Eye (tissue), 1 donor: ENCODE results near the gene ZSWIM1.
"Not testable (repeated sequence)": the region's sequence is repeated elsewhere in the genome, so short reads cannot be mapped to it uniquely, and the experiment has no call there.

Source experiments
- DNase-seq: peaks from one replicate; pipeline ENCODE4 v3.0.0-alpha.2; 2015

ZSWIM1 gene

GRCh38 chr20:45909817-45910669, 29.0 kb downstream of the ZSWIM1 start:
- DNase-seq: no peak

DNA sequence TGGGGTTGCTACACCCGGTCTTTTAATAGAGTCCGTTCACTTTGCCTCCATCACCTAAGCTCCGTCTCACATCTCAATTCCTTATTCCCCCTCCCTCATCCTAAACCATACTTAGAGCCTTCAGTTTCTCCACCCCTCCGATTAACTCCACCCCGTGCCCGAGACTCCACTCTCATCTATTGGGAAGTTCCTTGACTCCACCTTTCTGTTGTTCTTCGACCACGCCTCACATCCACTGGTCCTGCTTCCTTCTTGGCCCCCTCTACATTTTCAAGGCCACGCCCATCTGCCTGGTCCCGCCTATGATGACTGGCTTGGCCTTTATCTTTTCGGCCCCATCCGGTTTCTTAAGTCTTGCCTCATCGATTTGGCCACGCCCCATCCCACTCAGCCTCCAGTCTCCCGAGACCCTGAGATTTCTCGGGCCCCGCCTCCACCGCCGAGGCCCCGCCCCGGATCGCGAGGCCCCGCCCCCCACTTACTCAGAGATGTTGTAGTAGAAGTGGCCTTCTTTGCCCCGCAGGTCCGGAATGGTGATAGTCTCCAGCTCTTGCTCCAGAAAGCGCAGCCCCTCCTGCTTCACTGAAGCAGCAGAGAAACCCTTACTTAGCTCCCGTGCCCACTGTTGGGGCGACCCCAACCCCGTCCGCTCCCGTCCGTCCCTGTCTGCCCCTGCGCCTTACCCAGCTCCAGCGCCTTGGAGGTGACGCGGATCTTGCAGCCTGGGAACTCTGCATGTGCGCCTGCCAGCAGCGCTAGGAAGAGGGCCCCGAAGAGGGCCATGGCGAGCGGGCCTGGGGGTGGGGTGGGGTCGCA, 29.9 kb downstream of the ZSWIM1 start:
- DNase-seq: peak; percentile 99

GRCh38 chr20:45911486-45912343, 30.7 kb downstream of the ZSWIM1 start, which contains the start of gene PLTP:
PLTP (minus strand) TSS chr20:45912155; CDS start chr20:45911452, 703 bp downstream.
- peak; percentile 87 for DNase-seq

GRCh38 chr20:45912344-45912682, 31.3 kb downstream of the ZSWIM1 start:
- DNase-seq: no peak

- DNase-seq: no peak
Measured at GRCh38 chr20:45913116-45913515, 32.1 kb downstream of the ZSWIM1 start.

GRCh38 chr20:45917790-45918141, 36.7 kb downstream of the ZSWIM1 start:
- DNase-seq: peak; percentile 39

DNA sequence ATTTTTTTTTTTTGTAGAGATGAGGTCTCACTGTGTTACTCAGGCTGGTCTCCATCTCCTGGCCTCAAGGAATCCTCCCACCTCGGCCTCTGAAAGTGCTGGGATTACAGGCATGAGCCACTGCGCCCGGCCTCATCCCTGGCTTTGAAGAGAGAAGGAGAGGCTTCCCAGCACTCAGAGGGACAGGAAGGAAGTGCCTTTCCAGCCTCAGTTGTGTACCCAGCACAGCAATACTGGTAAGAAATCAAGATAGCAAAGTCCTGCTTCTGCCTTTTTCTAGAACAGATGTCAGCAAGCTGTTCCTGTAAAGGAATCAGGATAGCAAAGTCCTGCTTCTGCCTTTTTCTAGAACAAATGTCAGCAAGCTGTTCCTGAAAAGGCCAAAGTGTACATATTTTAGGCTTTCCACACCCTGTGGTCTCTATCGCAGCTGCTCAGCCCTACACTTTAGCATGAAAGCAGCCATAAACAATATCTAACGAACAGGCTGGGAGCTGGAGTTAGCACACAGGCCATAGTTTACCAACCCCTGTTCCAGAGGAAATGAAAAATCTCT, 37.2 kb downstream of the ZSWIM1 start:
- DNase-seq: no peak

- no peak for DNase-seq
Measured at GRCh38 chr20:45918779-45919537, 37.9 kb downstream of the ZSWIM1 start.

- DNase-seq: peak; percentile 59
Measured at GRCh38 chr20:45919542-45920399, 38.7 kb downstream of the ZSWIM1 start.

GRCh38 chr20:45920462-45921336, 39.7 kb downstream of the ZSWIM1 start:
- DNase-seq: no peak

DNA sequence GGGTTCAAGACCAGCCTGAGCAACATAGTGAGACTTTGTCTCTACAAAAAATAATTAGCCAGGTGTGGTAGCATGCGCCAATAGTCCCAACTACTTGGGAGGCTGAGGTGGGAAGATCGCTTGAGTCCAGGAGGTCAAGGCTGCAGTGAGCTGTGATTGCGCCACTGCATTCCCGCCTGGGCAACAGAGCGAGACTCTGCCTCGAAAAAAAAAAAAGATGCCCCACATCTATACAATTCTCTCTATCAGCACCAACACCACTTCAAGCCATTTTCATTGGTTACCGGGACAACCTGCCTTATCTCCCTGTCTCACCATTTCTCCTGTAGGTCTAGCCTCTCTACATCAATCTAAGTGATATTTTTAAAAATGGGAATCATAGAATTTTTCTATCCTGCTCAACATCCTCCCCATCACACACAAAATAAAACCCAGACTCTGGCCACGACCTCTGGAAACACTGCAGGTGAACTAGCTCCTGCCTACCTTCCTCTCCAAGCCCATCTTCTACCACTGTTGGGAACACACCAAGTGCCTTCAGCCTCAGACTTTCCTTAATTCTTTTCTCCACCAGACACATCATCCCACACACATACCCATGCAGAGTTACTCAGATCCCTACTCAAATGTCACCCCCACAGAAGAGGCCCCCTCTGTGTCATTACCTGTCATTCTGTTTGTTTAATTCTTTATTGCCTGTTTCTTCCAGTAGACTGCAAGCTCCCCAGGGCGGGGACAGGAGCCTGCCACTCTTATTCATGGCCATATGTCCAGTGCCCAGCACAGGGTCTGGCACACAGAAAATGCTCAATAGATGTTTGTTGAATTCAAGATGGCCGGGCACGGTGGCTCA, 40.5 kb downstream of the ZSWIM1 start:
- DNase-seq: no peak

DNA sequence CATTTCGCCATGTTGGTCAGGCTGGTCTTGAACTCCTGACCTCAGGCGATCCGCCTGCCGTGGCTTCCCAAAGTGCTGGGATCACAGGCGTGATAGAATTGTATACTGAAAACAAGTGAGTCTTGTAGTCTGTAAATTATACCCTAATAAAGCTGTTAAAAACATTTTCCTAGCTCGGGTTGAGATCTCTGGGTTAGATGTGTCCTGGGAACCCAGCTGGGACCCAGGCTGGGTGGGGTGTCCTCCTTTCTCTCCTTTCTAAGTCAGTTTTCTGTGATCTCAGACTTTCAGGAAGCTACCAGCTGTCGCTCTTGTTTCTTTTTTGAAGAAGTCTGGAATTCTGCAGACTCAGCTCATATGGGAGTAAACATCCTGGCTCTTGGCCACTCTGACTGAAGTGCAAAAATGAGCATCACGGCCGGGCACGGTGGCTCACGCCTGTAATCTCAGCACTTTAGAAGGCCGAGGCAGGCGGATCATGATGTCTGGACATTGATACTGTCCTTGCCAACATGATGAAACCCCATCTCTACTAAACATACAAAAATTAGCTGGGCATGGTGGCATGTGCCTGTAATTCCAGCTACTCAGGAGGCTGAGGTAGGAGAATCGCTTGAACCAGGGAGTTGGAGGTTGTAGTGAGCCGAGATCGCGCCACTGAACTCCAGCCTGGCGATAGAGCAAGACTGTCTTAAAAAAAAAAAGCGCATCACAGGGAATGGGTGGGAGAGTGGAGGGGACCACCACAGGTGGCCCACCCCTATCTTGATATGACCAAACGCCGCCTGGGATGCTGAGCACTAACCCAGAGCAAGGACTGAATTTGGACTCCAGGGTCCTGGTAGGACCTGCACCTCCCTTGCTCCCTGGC, 43.6 kb downstream of the ZSWIM1 start:
- DNase-seq: no peak

DNA sequence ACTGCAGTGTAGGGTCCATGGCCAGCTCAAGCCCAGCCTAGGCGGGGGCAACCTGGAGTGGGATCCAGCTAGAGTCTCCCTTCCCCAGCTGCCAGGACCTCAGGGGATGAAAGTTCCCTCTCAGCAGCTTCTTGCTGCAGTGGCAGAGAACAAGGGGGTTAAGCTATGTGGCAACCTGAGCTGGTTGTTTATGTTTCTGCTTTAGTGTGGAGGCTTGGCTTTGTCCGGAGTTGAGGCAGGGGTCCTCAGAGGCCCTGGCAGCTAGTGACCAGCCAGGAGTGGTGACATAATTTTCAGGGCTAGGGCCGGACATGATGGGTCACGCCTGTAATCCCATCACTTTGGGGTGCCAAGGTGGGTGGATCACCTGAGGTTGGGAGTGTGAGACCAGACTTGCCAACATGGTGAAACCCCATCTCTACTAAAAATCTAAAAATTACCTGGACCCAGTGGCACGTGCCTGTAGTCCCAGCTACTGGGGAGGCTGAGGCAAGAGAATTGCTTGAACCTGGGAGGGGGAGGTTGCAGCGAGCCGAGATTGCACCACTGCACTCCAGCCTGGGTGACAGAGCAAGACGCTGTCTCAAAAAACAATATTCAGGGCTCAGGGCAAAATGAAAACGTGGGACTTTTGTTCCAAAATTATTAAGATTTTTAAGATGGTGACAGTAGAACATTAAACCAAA, 44.9 kb downstream of the ZSWIM1 start:
- no peak for DNase-seq

DNA sequence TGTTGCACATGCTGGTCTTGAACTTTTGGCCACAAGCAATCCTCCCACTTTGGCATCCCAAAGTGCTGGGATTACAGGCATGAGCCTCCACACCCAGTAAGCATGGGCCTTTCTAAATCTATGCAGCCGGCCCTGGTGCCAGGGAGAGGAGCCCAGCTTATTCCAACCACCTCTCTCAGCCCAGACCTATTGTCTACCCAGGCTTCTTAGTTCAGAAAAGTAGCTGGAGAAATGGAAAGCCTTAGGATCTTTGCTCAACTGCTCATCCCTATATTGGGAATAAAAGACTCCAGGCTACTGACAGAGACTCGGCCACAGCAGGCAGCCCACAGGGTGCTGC, 45.7 kb downstream of the ZSWIM1 start:
- no peak for DNase-seq

- no peak for DNase-seq
Measured at GRCh38 chr20:45927071-45927878, 46.2 kb downstream of the ZSWIM1 start.

DNA sequence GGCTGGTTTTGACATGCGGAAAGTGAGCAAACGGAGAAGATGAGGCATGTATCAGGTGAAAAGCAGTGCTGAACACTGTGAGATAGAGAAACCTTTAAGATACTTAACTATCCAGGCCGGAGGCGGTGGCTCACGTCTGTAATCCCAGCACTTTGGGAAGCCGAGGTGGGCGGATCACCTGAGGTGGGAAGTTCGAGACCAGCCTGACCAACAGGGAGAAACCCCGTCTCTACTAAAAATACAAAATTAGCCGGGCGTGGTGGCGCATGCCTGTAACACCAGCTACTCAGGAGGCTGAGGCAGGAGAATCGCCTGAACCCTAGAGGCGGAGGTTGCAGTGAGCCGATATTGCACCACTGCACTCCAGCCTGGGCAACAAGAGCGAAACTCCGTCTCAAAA, 50.7 kb downstream of the ZSWIM1 start:
- DNase-seq: not testable (repeated sequence)
